Urinary bladder (tissue), 2 donors: ENCODE measurements around the gene SLC5A4. TPM values are rescaled to one million over a fixed set of nuclear protein-coding genes. Genes with fewer than 3 reads are reported as not detected.

Source experiments
- polyA plus RNA-seq: library from polyadenylated mRNA; stranded (reverse); fragments of 200-250 nt; gene quantifications from one replicate; pipeline ENCODE4 v1.2.3, GENCODE V29; 2013
- small RNA-seq: library from RNA; depleted of rRNA; stranded (forward); fragments of <200 nt; gene quantifications from one replicate; pipeline ENCODE3, GENCODE V24; 2014
- total RNA-seq: library from RNA; depleted of rRNA; stranded (reverse); fragments of >200 nt; gene quantifications from one replicate; pipeline ENCODE4 v1.2.3, GENCODE V29; 2014
- donor health status: healthy.

Gene SLC5A4
- total and polyA plus RNA-seq, 2 donors = 0.72 to 3.4 TPM

Small RNAs within 50 kb of the gene (small RNA-seq; reads per million reads assigned to genes)
- not detected for gene RF02171

Other genes starting within 250 kb of the SLC5A4 start
- gene SLC5A1, start 212.1 kb downstream of the SLC5A4 start, total RNA-seq = 0.05 TPM
- gene SLC5A1, start 212.1 kb downstream of the SLC5A4 start, polyA plus RNA-seq = not detected
- not detected for gene C22orf42, start 96.0 kb downstream of the SLC5A4 start, total RNA-seq
- not detected for gene C22orf42, start 96.0 kb downstream of the SLC5A4 start, polyA plus RNA-seq
- gene RFPL2, start 50.3 kb downstream of the SLC5A4 start, total RNA-seq = not detected
- not detected for gene RFPL2, start 50.3 kb downstream of the SLC5A4 start, polyA plus RNA-seq
- gene RFPL3, start 102.5 kb upstream of the SLC5A4 start, total RNA-seq = not detected
- not detected for gene RFPL3, start 102.5 kb upstream of the SLC5A4 start, polyA plus RNA-seq
- gene RTCB, start 156.9 kb upstream of the SLC5A4 start, total RNA-seq = 69.5 TPM
- gene RTCB, start 156.9 kb upstream of the SLC5A4 start, polyA plus RNA-seq = 59.9 TPM
- not detected for gene BPIFC, start 209.1 kb upstream of the SLC5A4 start, total RNA-seq
- gene BPIFC, start 209.1 kb upstream of the SLC5A4 start, polyA plus RNA-seq = not detected
- gene FBXO7, start 219.5 kb upstream of the SLC5A4 start, total RNA-seq = 88.1 TPM
- gene FBXO7, start 219.5 kb upstream of the SLC5A4 start, polyA plus RNA-seq = 67.9 TPM